Right ventricle myocardium inferior (tissue), 1 donor: ENCODE results near the gene FNDC3B. TPM values are rescaled to one million over a fixed set of nuclear protein-coding genes. Genes with fewer than 3 reads are reported as not detected.

Experiments
- ATAC-seq: fragments of 200-7000 bp; cut with Tn5 transposase; one replicate; pipeline ENCODE4 v1.9.1; 2020; ENCODE audit warnings: mild to moderate bottlenecking, moderate library complexity
- DNase-seq: peaks from one replicate; pipeline ENCODE4 v3.0.0; 2021; ENCODE audit errors: missing footprints
- intact Hi-C: fragments of 100-400 bp; cut with DNase I; formaldehyde crosslinking; loops from one replicate; pipeline ENCODE4 v1.11.0; 2022
- total RNA-seq: library from RNA; stranded (reverse); fragmentation: NEBNext Ultra II Directional; extraction: Animal tissue kit (Norgen Biotek cat#: 25700); gene quantifications from one replicate; pipeline ENCODE4 v1.2.1, GENCODE V29; 2021
- donor health status: DM: no; HTN: yes; CAD: no; lungs with severe emphysema.

Gene FNDC3B
- total RNA-seq, 1 donor from 2014 or later, result 57.8 TPM

- ATAC-seq (no peak), DNase-seq (no peak)
- intact Hi-C loops, result no loop called here
Measured at GRCh38 chr3:172328282-172328681, 288.9 kb downstream of the FNDC3B start.

GRCh38 chr3:172329070-172329469 lies 289.7 kb downstream of the FNDC3B start:
- DNase-seq (no peak), ATAC-seq (no peak)
- intact Hi-C loops, result no loop called here

- ATAC-seq, result no peak
- no peak for DNase-seq
- intact Hi-C loops, result loop anchor here (5.0 to 10.0 kb wide), 3 partner anchors 43 to 293 kb away; partner anchors contain the start of gene FNDC3B
Measured at GRCh38 chr3:172330413-172330812, 291.0 kb downstream of the FNDC3B start.

- DNase-seq (no peak), ATAC-seq (peak; percentile 84)
- intact Hi-C loops, result loop anchor here (5.0 to 10.0 kb wide), 3 partner anchors 45 to 295 kb away; partner anchors contain the start of gene FNDC3B
Measured at GRCh38 chr3:172332256-172333041, 293.1 kb downstream of the FNDC3B start.

- intact Hi-C loops, result loop anchor here (5.0 to 10.0 kb wide), 3 partner anchors 46 to 296 kb away; partner anchors contain the start of gene FNDC3B
- DNase-seq (no peak), ATAC-seq (no peak)
Measured at GRCh38 chr3:172333042-172333377, 293.6 kb downstream of the FNDC3B start.

GRCh38 chr3:172333692-172334457 lies 294.5 kb downstream of the FNDC3B start:
- intact Hi-C loops, result loop anchor here (5.0 to 10.0 kb wide), 3 partner anchors 47 to 297 kb away; partner anchors contain the start of gene FNDC3B
- no peak for ATAC-seq
- no peak for DNase-seq

GRCh38 chr3:172334671-172335207 lies 295.4 kb downstream of the FNDC3B start:
- intact Hi-C loops, result loop anchor here (5.0 to 10.0 kb wide), 3 partner anchors 47 to 297 kb away; partner anchors contain the start of gene FNDC3B
- no peak for DNase-seq
- no peak for ATAC-seq

- no peak for ATAC-seq
- intact Hi-C loops, result loop anchor here (5.0 to 10.0 kb wide), 3 partner anchors 135 to 695 kb away; no protein-coding TSS in a partner anchor
Measured at GRCh38 chr3:172339892-172340291, 300.5 kb downstream of the FNDC3B start.

GRCh38 chr3:172340583-172340982 lies 301.2 kb downstream of the FNDC3B start:
- DNase-seq (no peak), ATAC-seq (no peak)
- intact Hi-C loops, result loop anchor here (5.0 to 10.0 kb wide), 2 partner anchors 503 to 696 kb away; no protein-coding TSS in a partner anchor

More at GRCh38 chr3:172339892-172340291, 300.5 kb downstream of the FNDC3B start:
- DNase-seq, result no peak

- peak; percentile 55 for ATAC-seq
- intact Hi-C loops, result loop anchor here (5.0 to 10.0 kb wide), 2 partner anchors 504 to 697 kb away; no protein-coding TSS in a partner anchor
Measured at GRCh38 chr3:172341482-172342059, 302.2 kb downstream of the FNDC3B start.

GRCh38 chr3:172342097-172342659 lies 302.8 kb downstream of the FNDC3B start:
- DNase-seq (no peak), ATAC-seq (no peak)
- intact Hi-C loops, result loop anchor here (5.0 to 10.0 kb wide), 2 partner anchors 505 to 697 kb away; no protein-coding TSS in a partner anchor

More at GRCh38 chr3:172341482-172342059, 302.2 kb downstream of the FNDC3B start:
- no peak for DNase-seq

GRCh38 chr3:172343117-172343516 lies 303.7 kb downstream of the FNDC3B start:
- DNase-seq (no peak), ATAC-seq (no peak)
- intact Hi-C loops, result loop anchor here (5.0 to 10.0 kb wide), 2 partner anchors 506 to 698 kb away; no protein-coding TSS in a partner anchor

- intact Hi-C loops, result loop anchor here (5.0 to 10.0 kb wide), 2 partner anchors 507 to 699 kb away; no protein-coding TSS in a partner anchor
- no peak for ATAC-seq
- no peak for DNase-seq
Measured at GRCh38 chr3:172343979-172344378, 304.6 kb downstream of the FNDC3B start.

- ATAC-seq, result no peak
- no peak for DNase-seq
- intact Hi-C loops, result loop anchor here (10.0 kb wide), 1 partner anchor 701 kb away; no protein-coding TSS in a partner anchor
Measured at GRCh38 chr3:172346161-172346560, 306.8 kb downstream of the FNDC3B start.

GRCh38 chr3:172347895-172348679 lies 308.7 kb downstream of the FNDC3B start:
- ATAC-seq (no peak), DNase-seq (no peak)
- intact Hi-C loops, result loop anchor here (10.0 kb wide), 1 partner anchor 703 kb away; no protein-coding TSS in a partner anchor

- no peak for ATAC-seq
- DNase-seq, result no peak
- intact Hi-C loops, result no loop called here
Measured at GRCh38 chr3:172351895-172352466, 312.6 kb downstream of the FNDC3B start.

GRCh38 chr3:172352786-172353185 lies 313.4 kb downstream of the FNDC3B start:
- no peak for DNase-seq
- no peak for ATAC-seq
- intact Hi-C loops, result no loop called here
